ENCODE measurements around the gene PLA2G2D.

DNA sequence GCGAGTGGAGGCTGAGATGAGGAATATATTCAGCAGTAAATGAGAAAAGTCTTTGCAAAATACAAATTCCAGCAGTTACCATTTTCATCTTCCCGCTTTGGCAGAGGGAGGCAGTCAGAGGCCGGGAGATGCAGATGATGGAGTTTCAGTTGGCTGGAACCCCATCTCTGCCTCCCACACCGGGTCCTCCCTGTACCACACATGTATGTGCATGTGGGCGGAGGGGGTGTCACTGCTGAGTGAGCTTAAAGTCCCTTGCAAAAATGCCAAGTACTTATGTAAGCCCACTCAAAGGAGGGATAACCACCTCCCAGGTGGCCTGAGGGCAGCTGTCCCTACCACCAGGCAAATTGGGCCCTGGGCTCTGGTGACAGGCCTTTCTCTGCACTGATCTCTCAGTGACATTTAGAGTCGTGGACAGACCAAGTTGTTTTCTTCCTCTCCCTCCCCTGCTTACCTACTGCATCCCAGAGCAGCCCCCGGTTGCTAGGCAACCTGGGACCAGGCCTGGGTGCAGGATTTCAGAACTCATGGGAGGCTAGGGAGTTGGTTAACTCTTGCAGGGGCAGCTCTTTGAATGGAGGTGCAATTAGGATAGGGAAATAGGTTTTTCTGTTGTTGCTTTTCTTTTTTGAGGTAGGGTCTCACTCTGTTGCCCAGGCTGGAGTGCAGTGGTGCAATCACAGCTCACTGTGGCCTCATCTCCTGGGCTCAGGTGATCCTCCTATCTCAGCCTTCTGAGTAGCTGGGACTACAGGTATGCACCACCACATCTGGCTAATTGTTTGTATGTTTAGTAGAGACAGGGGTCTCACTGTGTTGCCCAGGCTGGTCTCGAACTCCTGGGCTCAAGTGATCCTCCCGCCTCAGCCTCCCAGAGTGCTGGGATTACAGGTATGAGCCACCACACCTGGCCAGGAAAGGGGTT, 49.5 kb upstream of the PLA2G2D start:
- TF ChIP-seq POLR2A (IDR thresholded peaks at IDR 0.05): no peak
- TF ChIP-seq, protein P1, sequence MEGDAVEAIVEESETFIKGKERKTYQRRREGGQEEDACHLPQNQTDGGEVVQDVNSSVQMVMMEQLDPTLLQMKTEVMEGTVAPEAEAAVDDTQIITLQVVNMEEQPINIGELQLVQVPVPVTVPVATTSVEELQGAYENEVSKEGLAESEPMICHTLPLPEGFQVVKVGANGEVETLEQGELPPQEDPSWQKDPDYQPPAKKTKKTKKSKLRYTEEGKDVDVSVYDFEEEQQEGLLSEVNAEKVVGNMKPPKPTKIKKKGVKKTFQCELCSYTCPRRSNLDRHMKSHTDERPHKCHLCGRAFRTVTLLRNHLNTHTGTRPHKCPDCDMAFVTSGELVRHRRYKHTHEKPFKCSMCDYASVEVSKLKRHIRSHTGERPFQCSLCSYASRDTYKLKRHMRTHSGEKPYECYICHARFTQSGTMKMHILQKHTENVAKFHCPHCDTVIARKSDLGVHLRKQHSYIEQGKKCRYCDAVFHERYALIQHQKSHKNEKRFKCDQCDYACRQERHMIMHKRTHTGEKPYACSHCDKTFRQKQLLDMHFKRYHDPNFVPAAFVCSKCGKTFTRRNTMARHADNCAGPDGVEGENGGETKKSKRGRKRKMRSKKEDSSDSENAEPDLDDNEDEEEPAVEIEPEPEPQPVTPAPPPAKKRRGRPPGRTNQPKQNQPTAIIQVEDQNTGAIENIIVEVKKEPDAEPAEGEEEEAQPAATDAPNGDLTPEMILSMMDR (IDR thresholded peaks at IDR 0.05): no peak
- TF ChIP-seq EP300 (IDR thresholded peaks at IDR 0.05): no peak
